Measurements from ENCODE around the gene TRDN. TPM values are rescaled to one million over a fixed set of nuclear protein-coding genes. Genes with fewer than 3 reads are reported as not detected.
"Not testable (repeated sequence)": the region's sequence is repeated elsewhere in the genome, so short reads cannot be mapped to it uniquely, and the experiment has no call there.

The TRDN gene
- total RNA-seq, 4 donors from 2014 or later, result not detected

- Histone ChIP-seq H3K27ac (no peak overlapping the region), H3K4me1 (no peaks in the 10 kb centered on the region), H3K9me3 (no peaks in the 10 kb centered on the region), H3K36me3 (no peaks in the 10 kb centered on the region), H3K4me3 (replicated peaks in 1 of 3) (no peak overlapping the region), H3K27me3 (no peaks in the 10 kb centered on the region)
- intact Hi-C loops (cut with DNase I), result no loop called here
- no peak for TF ChIP-seq POLR2A (IDR thresholded peaks at IDR 0.05)
- no peak for TF ChIP-seq CTCF (IDR thresholded peaks at IDR 0.05)
- 50 to 70% methylated on average over 2 of the region's 2 CpGs for WGBS, 2 donors
- no peak for DNase-seq
Observed at GRCh38 chr6:123507582-123507981, 129.2 kb downstream of the TRDN start.

GRCh38 chr6:123503619-123504018, 133.1 kb downstream of the TRDN start:
- Histone ChIP-seq H3K27me3 (no peaks in the 10 kb centered on the region), H3K36me3 (no peaks in the 10 kb centered on the region), H3K27ac (no peak overlapping the region), H3K4me1 (no peaks in the 10 kb centered on the region), H3K4me3 (replicated peaks in 1 of 3) (no peak overlapping the region), H3K9me3 (no peaks in the 10 kb centered on the region)
- DNase-seq, result no peak
- intact Hi-C loops (cut with DNase I), result no loop called here
- 70 to 71% methylated on average over 1 of the region's 1 CpG for WGBS, 2 donors
- TF ChIP-seq CTCF (IDR thresholded peaks at IDR 0.05) (no peak), POLR2A (IDR thresholded peaks at IDR 0.05) (no peak)

GRCh38 chr6:123497025-123497424, 139.7 kb downstream of the TRDN start:
- DNase-seq, result no peak
- Histone ChIP-seq H3K4me1 (no peaks in the 10 kb centered on the region), H3K36me3 (no peaks in the 10 kb centered on the region), H3K9me3 (no peaks in the 10 kb centered on the region), H3K4me3 (replicated peaks in 1 of 3) (no peak overlapping the region), H3K27ac (no peak overlapping the region), H3K27me3 (no peaks in the 10 kb centered on the region)
- 95 to 96% methylated on average over 2 of the region's 2 CpGs for WGBS, 2 donors
- intact Hi-C loops (cut with DNase I), result no loop called here
- no peak for TF ChIP-seq POLR2A (IDR thresholded peaks at IDR 0.05)
- no peak for TF ChIP-seq CTCF (IDR thresholded peaks at IDR 0.05)

- no peaks in the 10 kb centered on the region for H3K36me3 ChIP-seq
- no peaks in the 10 kb centered on the region for H3K9me3 ChIP-seq
- no peak overlapping the region for H3K27ac ChIP-seq
- no peak overlapping the region for H3K4me3 ChIP-seq (replicated peaks in 1 of 3)
- DNase-seq, result no peak
- TF ChIP-seq POLR2A (IDR thresholded peaks at IDR 0.05) (no peak), CTCF (IDR thresholded peaks at IDR 0.05) (no peak)
- H3K4me1 ChIP-seq, result no peaks in the 10 kb centered on the region
- intact Hi-C loops (cut with DNase I), result no loop called here
- H3K27me3 ChIP-seq, result no peaks in the 10 kb centered on the region
- 83 to 88% methylated on average over 1 of the region's 1 CpG for WGBS, 2 donors
Observed at GRCh38 chr6:123489589-123489988, 147.2 kb downstream of the TRDN start.

- no peaks in the 10 kb centered on the region for H3K36me3 ChIP-seq
- TF ChIP-seq POLR2A (IDR thresholded peaks at IDR 0.05) (no peak), CTCF (IDR thresholded peaks at IDR 0.05) (no peak)
- H3K4me3 ChIP-seq (replicated peaks in 1 of 3), result no peak overlapping the region
- no peaks in the 10 kb centered on the region for H3K9me3 ChIP-seq
- no peak overlapping the region for H3K27ac ChIP-seq
- 68 to 69% methylated on average over 1 of the region's 1 CpG for WGBS, 2 donors
- intact Hi-C loops (cut with DNase I), result no loop called here
- no peaks in the 10 kb centered on the region for H3K4me1 ChIP-seq
- H3K27me3 ChIP-seq, result no peaks in the 10 kb centered on the region
- DNase-seq, result no peak
Observed at GRCh38 chr6:123480986-123481385, 155.8 kb downstream of the TRDN start.

GRCh38 chr6:123472025-123472702, 164.6 kb downstream of the TRDN start:
- intact Hi-C loops (cut with DNase I); H3K9me3 ChIP-seq; H3K4me3 ChIP-seq (replicated peaks in 1 of 3); H3K36me3 ChIP-seq; H3K27me3 ChIP-seq; DNase-seq; H3K4me1 ChIP-seq; H3K27ac ChIP-seq: not testable (repeated sequence)
- WGBS, 2 donors, result 89% methylated on average over 28 to 29 of the region's 29 CpGs
